Muscle layer of duodenum (tissue), 2 donors: ENCODE measurements around the gene RPRD1B.

Source experiments
- H3K27ac ChIP-seq: one replicate; pipeline ENCODE4 v1.7.0; 2013; ENCODE audit warnings: mild to moderate bottlenecking, low read length
- H3K27me3 ChIP-seq: one replicate; pipeline ENCODE4 v1.7.0; 2013; ENCODE audit warnings: low read depth, mild to moderate bottlenecking, control low read depth, low read length
- H3K36me3 ChIP-seq, 2 donors: one replicate each; pipeline ENCODE4 v1.7.0; 2013; ENCODE audit warnings: low read length in 2 of 2, control low read depth in 1 of 2, mild to moderate bottlenecking in 1 of 2; ENCODE audit not compliant: insufficient read depth in 2 of 2, control insufficient read depth in 1 of 2
- H3K4me1 ChIP-seq, 2 donors: one replicate each; pipeline ENCODE4 v1.7.0; 2013; ENCODE audit warnings: low read length in 2 of 2, mild to moderate bottlenecking in 2 of 2, control low read depth in 1 of 2, moderate library complexity in 1 of 2; ENCODE audit not compliant: insufficient read depth in 2 of 2, control insufficient read depth in 1 of 2
- H3K4me3 ChIP-seq, 2 donors: one replicate each; pipeline ENCODE4 v1.7.0; 2013; ENCODE audit warnings: low read length in 2 of 2, low read depth in 1 of 2, mild to moderate bottlenecking in 1 of 2
- H3K9me3 ChIP-seq, 2 donors: one replicate each; pipeline ENCODE4 v1.7.0; 2013; ENCODE audit warnings: low read length in 2 of 2, control low read depth in 1 of 2, mild to moderate bottlenecking in 1 of 2; ENCODE audit not compliant: control insufficient read depth in 1 of 2
- donor health status: healthy.

RPRD1B gene

GRCh38 chr20:37991157-37991866 lies 42.2 kb upstream of the RPRD1B start:
- Histone ChIP-seq H3K27me3 (no peaks in the 10 kb centered on the region), H3K27ac (no peak overlapping the region), H3K36me3 (peaks cover 22 to 40% of the 10 kb centered on the region in 2 donors), H3K9me3 (no peaks in the 10 kb centered on the region), H3K4me1 (peaks cover 0 to 31% of the 10 kb centered on the region in 2 donors), H3K4me3 (no peak overlapping the region)

- no peak overlapping the region for H3K27ac ChIP-seq
- H3K36me3 ChIP-seq = peaks cover 28 to 46% of the 10 kb centered on the region in 2 donors
- no peaks in the 10 kb centered on the region for H3K9me3 ChIP-seq
- peaks cover 0 to 25% of the 10 kb centered on the region in 2 donors for H3K4me1 ChIP-seq
- H3K27me3 ChIP-seq = no peaks in the 10 kb centered on the region
- no peak overlapping the region for H3K4me3 ChIP-seq
Observed at GRCh38 chr20:37991908-37992307, 41.6 kb upstream of the RPRD1B start.

- no peaks in the 10 kb centered on the region for H3K9me3 ChIP-seq
- peaks cover 0 to 18% of the 10 kb centered on the region in 2 donors for H3K4me1 ChIP-seq
- H3K27ac ChIP-seq = no peak overlapping the region
- H3K27me3 ChIP-seq = no peaks in the 10 kb centered on the region
- H3K36me3 ChIP-seq = peaks cover 36 to 55% of the 10 kb centered on the region in 2 donors
- H3K4me3 ChIP-seq = no peak overlapping the region
Observed at GRCh38 chr20:37992802-37993409, 40.6 kb upstream of the RPRD1B start.

- Histone ChIP-seq H3K4me1 (peaks cover 0 to 18% of the 10 kb centered on the region in 2 donors), H3K36me3 (peaks cover 50 to 65% of the 10 kb centered on the region in 2 donors), H3K27me3 (no peaks in the 10 kb centered on the region), H3K4me3 (no peak overlapping the region), H3K27ac (no peak overlapping the region), H3K9me3 (no peaks in the 10 kb centered on the region)
Observed at GRCh38 chr20:37994512-37994911, 39.0 kb upstream of the RPRD1B start.

- H3K27me3 ChIP-seq = no peaks in the 10 kb centered on the region
- no peak overlapping the region for H3K4me3 ChIP-seq
- H3K4me1 ChIP-seq = peaks cover 0 to 18% of the 10 kb centered on the region in 2 donors
- no peaks in the 10 kb centered on the region for H3K9me3 ChIP-seq
- peaks cover 56 to 75% of the 10 kb centered on the region in 2 donors for H3K36me3 ChIP-seq
- no peak overlapping the region for H3K27ac ChIP-seq
Observed at GRCh38 chr20:37995856-37996605, 37.5 kb upstream of the RPRD1B start.

- Histone ChIP-seq H3K27me3 (no peaks in the 10 kb centered on the region), H3K27ac (no peak overlapping the region), H3K36me3 (peaks cover 61 to 85% of the 10 kb centered on the region in 2 donors), H3K4me1 (peaks cover 0 to 9% of the 10 kb centered on the region in 2 donors), H3K9me3 (no peaks in the 10 kb centered on the region), H3K4me3 (no peak overlapping the region)
Observed at GRCh38 chr20:37997516-37997915, 36.0 kb upstream of the RPRD1B start.

GRCh38 chr20:37999526-38000263 lies 33.9 kb upstream of the RPRD1B start:
- Histone ChIP-seq H3K27ac (no peak overlapping the region), H3K36me3 (peaks cover 61 to 89% of the 10 kb centered on the region in 2 donors), H3K9me3 (no peaks in the 10 kb centered on the region), H3K4me1 (no peaks in the 10 kb centered on the region), H3K4me3 (no peak overlapping the region), H3K27me3 (no peaks in the 10 kb centered on the region)

GRCh38 chr20:38000293-38000692 lies 33.3 kb upstream of the RPRD1B start:
- H3K4me1 ChIP-seq = no peaks in the 10 kb centered on the region
- no peak overlapping the region for H3K4me3 ChIP-seq
- H3K36me3 ChIP-seq = peaks cover 55 to 83% of the 10 kb centered on the region in 2 donors
- no peaks in the 10 kb centered on the region for H3K27me3 ChIP-seq
- H3K27ac ChIP-seq = no peak overlapping the region
- no peaks in the 10 kb centered on the region for H3K9me3 ChIP-seq

GRCh38 chr20:38001173-38001875 lies 32.2 kb upstream of the RPRD1B start:
- H3K27me3 ChIP-seq = no peaks in the 10 kb centered on the region
- no peak overlapping the region for H3K4me3 ChIP-seq
- H3K36me3 ChIP-seq = peaks cover 48 to 73% of the 10 kb centered on the region in 2 donors
- H3K27ac ChIP-seq = no peak overlapping the region
- no peaks in the 10 kb centered on the region for H3K4me1 ChIP-seq
- no peaks in the 10 kb centered on the region for H3K9me3 ChIP-seq

- Histone ChIP-seq H3K27me3 (no peaks in the 10 kb centered on the region), H3K9me3 (no peaks in the 10 kb centered on the region), H3K4me3 (no peak overlapping the region), H3K27ac (no peak overlapping the region), H3K4me1 (no peaks in the 10 kb centered on the region), H3K36me3 (peaks cover 41 to 66% of the 10 kb centered on the region in 2 donors)
Observed at GRCh38 chr20:38001981-38002380, 31.6 kb upstream of the RPRD1B start.
